IPS-18c (cell line): ENCODE results near the gene CDH11.

ENCODE experiments used
- H3K4me3 ChIP-seq: 2 replicates; pipeline ENCODE4 v1.7.0; 2013; ENCODE audit warnings: low read depth, mild to moderate bottlenecking, low read length, moderate library complexity; ENCODE audit not compliant: insufficient read depth
- H3K9me3 ChIP-seq: one replicate; pipeline ENCODE4 v1.6.1; 2013; ENCODE audit warnings: mild to moderate bottlenecking, low read length, moderate library complexity; ENCODE audit not compliant: control insufficient read depth, insufficient read depth

The CDH11 gene

GRCh38 chr16:65016754-65017153, 105.1 kb downstream of the CDH11 start:
- Histone ChIP-seq H3K4me3 (no peak overlapping the region), H3K9me3 (no peaks in the 10 kb centered on the region)

- H3K9me3 ChIP-seq = no peaks in the 10 kb centered on the region
- no peak overlapping the region for H3K4me3 ChIP-seq
Observed at GRCh38 chr16:65015599-65015998, 106.3 kb downstream of the CDH11 start.

GRCh38 chr16:65012357-65012756, 109.5 kb downstream of the CDH11 start:
- no peak overlapping the region for H3K4me3 ChIP-seq
- no peaks in the 10 kb centered on the region for H3K9me3 ChIP-seq

- Histone ChIP-seq H3K4me3 (no peak overlapping the region), H3K9me3 (no peaks in the 10 kb centered on the region)
Observed at GRCh38 chr16:65010125-65010524, 111.7 kb downstream of the CDH11 start.

GRCh38 chr16:65005696-65006095, 116.2 kb downstream of the CDH11 start:
- no peaks in the 10 kb centered on the region for H3K9me3 ChIP-seq
- no peak overlapping the region for H3K4me3 ChIP-seq

- no peaks in the 10 kb centered on the region for H3K9me3 ChIP-seq
- H3K4me3 ChIP-seq = no peak overlapping the region
Observed at GRCh38 chr16:65004570-65004969, 117.3 kb downstream of the CDH11 start.

- H3K9me3 ChIP-seq = no peaks in the 10 kb centered on the region
- H3K4me3 ChIP-seq = no peak overlapping the region
Observed at GRCh38 chr16:65003621-65004020, 118.2 kb downstream of the CDH11 start.

GRCh38 chr16:65002265-65002664, 119.6 kb downstream of the CDH11 start:
- no peak overlapping the region for H3K4me3 ChIP-seq
- no peaks in the 10 kb centered on the region for H3K9me3 ChIP-seq

GRCh38 chr16:65000654-65001053, 121.2 kb downstream of the CDH11 start:
- H3K4me3 ChIP-seq = no peak overlapping the region
- no peaks in the 10 kb centered on the region for H3K9me3 ChIP-seq

GRCh38 chr16:64997751-64998150, 124.1 kb downstream of the CDH11 start:
- Histone ChIP-seq H3K9me3 (no peaks in the 10 kb centered on the region), H3K4me3 (no peak overlapping the region)

GRCh38 chr16:64997121-64997520, 124.7 kb downstream of the CDH11 start:
- Histone ChIP-seq H3K9me3 (no peaks in the 10 kb centered on the region), H3K4me3 (no peak overlapping the region)

GRCh38 chr16:64996641-64997040, 125.2 kb downstream of the CDH11 start:
- no peaks in the 10 kb centered on the region for H3K9me3 ChIP-seq
- no peak overlapping the region for H3K4me3 ChIP-seq

GRCh38 chr16:64993464-64993863, 128.4 kb downstream of the CDH11 start:
- no peak overlapping the region for H3K4me3 ChIP-seq
- no peaks in the 10 kb centered on the region for H3K9me3 ChIP-seq

GRCh38 chr16:64991001-64991400, 130.9 kb downstream of the CDH11 start:
- Histone ChIP-seq H3K4me3 (no peak overlapping the region), H3K9me3 (no peaks in the 10 kb centered on the region)

GRCh38 chr16:64990101-64990500, 131.8 kb downstream of the CDH11 start:
- no peak overlapping the region for H3K4me3 ChIP-seq
- no peaks in the 10 kb centered on the region for H3K9me3 ChIP-seq

- Histone ChIP-seq H3K4me3 (no peak overlapping the region), H3K9me3 (no peaks in the 10 kb centered on the region)
Observed at GRCh38 chr16:64989050-64989449, 132.8 kb downstream of the CDH11 start.

GRCh38 chr16:64983963-64984362, 137.9 kb downstream of the CDH11 start:
- H3K4me3 ChIP-seq = no peak overlapping the region
- H3K9me3 ChIP-seq = no peaks in the 10 kb centered on the region

- H3K9me3 ChIP-seq = no peaks in the 10 kb centered on the region
- H3K4me3 ChIP-seq = no peak overlapping the region
Observed at GRCh38 chr16:64983231-64983630, 138.6 kb downstream of the CDH11 start.

- Histone ChIP-seq H3K9me3 (no peaks in the 10 kb centered on the region), H3K4me3 (no peak overlapping the region)
Observed at GRCh38 chr16:64982581-64982980, 139.3 kb downstream of the CDH11 start.
